Testis (tissue), 3 donors: Measurements from ENCODE around the gene NTSR2. TPM values are rescaled to one million over a fixed set of nuclear protein-coding genes. Genes with fewer than 3 reads are reported as not detected.

Experiments
- DNase-seq: peaks from one replicate; pipeline ENCODE4 v3.0.0-alpha.2; 2019
- H3K27ac ChIP-seq, 2 donors: fragments of 200-600 bp; sonication (generic); one replicate each; pipeline ENCODE4 v1.5.1; 2019
- H3K27me3 ChIP-seq: fragments of 200-600 bp; sonication (generic); one replicate; pipeline ENCODE4 v1.5.1; 2019
- H3K36me3 ChIP-seq: fragments of 200-600 bp; sonication (generic); one replicate; pipeline ENCODE4 v1.5.1; 2017; ENCODE audit warnings: low read depth; ENCODE audit errors: missing control alignments
- H3K4me1 ChIP-seq: fragments of 200-600 bp; sonication (generic); one replicate; pipeline ENCODE4 v1.5.1; 2019
- H3K4me3 ChIP-seq, 2 donors: fragments of 200-600 bp; sonication (generic); one replicate each; pipeline ENCODE4 v1.5.1; 2017 to 2019
- H3K9me3 ChIP-seq: fragments of 200-600 bp; sonication (generic); one replicate; pipeline ENCODE4 v1.5.1; 2017
- CTCF ChIP-seq, 3 experiments: fragments of 450-650 bp in 2 of 3; fragments of 200-600 bp in 1 of 3; sonication (generic) in 1 of 3; IDR thresholded peaks; one replicate each; pipeline ENCODE4 v1.5.1; 2016 to 2019; ENCODE audit warnings: antibody characterized with exemption in 3 of 3, mild to moderate bottlenecking in 2 of 3, moderate library complexity in 1 of 3
- POLR2A ChIP-seq: fragments of 450-650 bp; IDR thresholded peaks from one replicate; pipeline ENCODE4 v1.6.1; 2017; ENCODE audit warnings: antibody characterized with exemption, mild to moderate bottlenecking, moderate library complexity
- WGBS, 2 donors: methylation state at CpG; one replicate each; pipeline ENCODE4 v1.1.5; 2018; 5-methylcytosine and 5-hydroxymethylcytosine counted together
- intact Hi-C: fragments of 100-400 bp; cut with DNase I; formaldehyde crosslinking; loops from one replicate; pipeline ENCODE4 v1.15.1; 2023; ENCODE audit warnings: low total_unique reads
- polyA plus RNA-seq: library from polyadenylated mRNA; stranded (reverse); fragments of 350-450 nt; fragmentation: Illumina TruSeq; extraction: RNeasy Lipid Tissue Mini Kit (QIAGEN cat#74804); gene quantifications from one replicate; pipeline ENCODE4 v1.2.3, GENCODE V29; 2014; ENCODE audit warnings: low read depth, low replicate concordance; ENCODE audit not compliant: insufficient read depth
- total RNA-seq, 2 donors: library from RNA; depleted of rRNA; stranded (reverse); fragments of >200 nt; gene quantifications; one replicate each; pipeline ENCODE4 v1.2.3, GENCODE V29; 2016

Gene NTSR2
- total and polyA plus RNA-seq, 3 donors from 2014 or later = 0.47 to 0.68 TPM; not detected in 1

- Histone ChIP-seq H3K4me1 (no peaks in the 10 kb centered on the region), H3K4me3 (no peak overlapping the region), H3K27ac (no peak overlapping the region), H3K9me3 (no peaks in the 10 kb centered on the region), H3K27me3 (no peaks in the 10 kb centered on the region), H3K36me3 (no peaks in the 10 kb centered on the region)
- 91% methylated on average over 24 to 33 of the region's 33 CpGs for WGBS, 2 donors
- DNase-seq = no peak
- intact Hi-C loops = no loop called here
- no peak for TF ChIP-seq CTCF (IDR thresholded peaks at IDR 0.05)
- TF ChIP-seq POLR2A = no peak
These were observed 51.8 kb downstream of the NTSR2 start for GRCh38 chr2:11617984-11618707.

GRCh38 chr2:11617527-11617926 lies 52.5 kb downstream of the NTSR2 start:
- DNase-seq = no peak
- H3K36me3 ChIP-seq = no peaks in the 10 kb centered on the region
- no peak overlapping the region for H3K27ac ChIP-seq
- no peaks in the 10 kb centered on the region for H3K4me1 ChIP-seq
- TF ChIP-seq POLR2A (no peak), CTCF (IDR thresholded peaks at IDR 0.05) (no peak)
- no peaks in the 10 kb centered on the region for H3K9me3 ChIP-seq
- WGBS, 2 donors = 92 to 93% methylated on average over 13 to 14 of the region's 14 CpGs
- H3K27me3 ChIP-seq = no peaks in the 10 kb centered on the region
- intact Hi-C loops = no loop called here
- H3K4me3 ChIP-seq = no peak overlapping the region

- Histone ChIP-seq H3K4me1 (peaks cover 4% of the 10 kb centered on the region), H3K27ac (no peak overlapping the region), H3K9me3 (no peaks in the 10 kb centered on the region), H3K27me3 (no peaks in the 10 kb centered on the region), H3K36me3 (no peaks in the 10 kb centered on the region), H3K4me3 (no peak overlapping the region)
- intact Hi-C loops = no loop called here
- TF ChIP-seq POLR2A = no peak
- no peak for TF ChIP-seq CTCF (IDR thresholded peaks at IDR 0.05)
- no peak for DNase-seq
- 82 to 94% methylated on average over 14 to 19 of the region's 19 CpGs for WGBS, 2 donors
These were observed 53.1 kb downstream of the NTSR2 start for GRCh38 chr2:11616851-11617415.

GRCh38 chr2:11616097-11616687 lies 53.8 kb downstream of the NTSR2 start:
- intact Hi-C loops = no loop called here
- no peaks in the 10 kb centered on the region for H3K9me3 ChIP-seq
- WGBS, 2 donors = 84 to 96% methylated on average over 14 of the region's 14 CpGs
- no peak overlapping the region for H3K27ac ChIP-seq
- peaks cover 4% of the 10 kb centered on the region for H3K4me1 ChIP-seq
- no peak overlapping the region for H3K4me3 ChIP-seq
- TF ChIP-seq POLR2A (no peak), CTCF (IDR thresholded peaks at IDR 0.05) (no peak)
- no peaks in the 10 kb centered on the region for H3K27me3 ChIP-seq
- no peaks in the 10 kb centered on the region for H3K36me3 ChIP-seq
- no peak for DNase-seq
